ENCODE results near the gene ARHGAP26. TPM values are rescaled to one million over a fixed set of nuclear protein-coding genes. Genes with fewer than 3 reads are reported as not detected.

The ARHGAP26 gene
- total RNA-seq, 6 experiments from 2014 or later, result 6.7 to 14.5 (median 8.3) TPM

- TF ChIP-seq POLR2A (IDR thresholded peaks at IDR 0.05) (no peak), CTCF (IDR thresholded peaks at IDR 0.05) (no peak)
- ATAC-seq (no peak), DNase-seq (no peak)
- H3K27me3 ChIP-seq, result no peaks in the 10 kb centered on the region
- 83% methylated on average over 2 of the region's 4 CpGs for WGBS (ENCODE audit: insufficient coverage, low coverage, low lambda C conversion rate, missing lambda C conversion rate)
- H3K4me3 ChIP-seq, result no peak overlapping the region
- no peak overlapping the region for H3K27ac ChIP-seq
- H3K9me3 ChIP-seq, result no peaks in the 10 kb centered on the region
- H3K36me3 ChIP-seq, result no peaks in the 10 kb centered on the region
- peaks cover 0 to 2% (median 0%) of the 10 kb centered on the region in 4 donors for H3K4me1 ChIP-seq
- intact Hi-C loops (cut with DNase I), result no loop called here
These were observed 444.3 kb downstream of the ARHGAP26 start for GRCh38 chr5:143214458-143214857.

DNA sequence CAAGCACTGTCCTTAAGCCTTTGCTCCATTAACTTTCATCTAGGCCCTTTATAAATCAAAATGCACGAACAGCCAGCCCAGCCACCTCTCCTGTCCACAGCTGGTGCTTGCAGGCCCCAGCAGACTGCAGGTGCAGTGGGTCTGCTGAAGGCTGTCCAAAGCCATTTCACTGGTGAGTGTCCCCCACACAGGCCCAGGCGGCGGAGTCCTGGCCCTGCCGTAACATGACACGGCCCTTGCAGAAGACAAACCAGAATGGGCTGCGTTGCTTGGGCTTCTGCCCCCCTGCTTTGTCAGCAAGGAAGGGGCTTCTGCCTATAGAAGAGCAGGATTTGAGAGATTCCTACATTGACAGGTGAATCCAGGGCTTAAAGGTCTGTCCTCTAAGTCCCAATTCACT, 444.7 kb downstream of the ARHGAP26 start:
- DNase-seq (no peak), ATAC-seq (no peak)
- Histone ChIP-seq H3K27me3 (no peaks in the 10 kb centered on the region), H3K36me3 (no peaks in the 10 kb centered on the region), H3K4me3 (no peak overlapping the region), H3K4me1 (peaks cover 0 to 6% (median 0%) of the 10 kb centered on the region in 4 donors), H3K27ac (no peak overlapping the region), H3K9me3 (no peaks in the 10 kb centered on the region)
- TF ChIP-seq CTCF (IDR thresholded peaks at IDR 0.05), result no peak
- TF ChIP-seq POLR2A (IDR thresholded peaks at IDR 0.05), result no peak
- intact Hi-C loops (cut with DNase I), result no loop called here
- WGBS (ENCODE audit: insufficient coverage, low coverage, low lambda C conversion rate, missing lambda C conversion rate), result 43% methylated on average over 1 of the region's 6 CpGs

- Histone ChIP-seq H3K27me3 (no peaks in the 10 kb centered on the region), H3K27ac (no peak overlapping the region), H3K4me1 (peaks cover 0 to 11% (median 0%) of the 10 kb centered on the region in 4 donors), H3K9me3 (no peaks in the 10 kb centered on the region), H3K4me3 (no peak overlapping the region), H3K36me3 (no peaks in the 10 kb centered on the region)
- ATAC-seq, result no peak
- no peak for DNase-seq
- intact Hi-C loops (cut with DNase I), result no loop called here
- TF ChIP-seq POLR2A (IDR thresholded peaks at IDR 0.05) (no peak), CTCF (IDR thresholded peaks at IDR 0.05) (no peak)
- 89% methylated on average over 6 of the region's 6 CpGs for WGBS (ENCODE audit: insufficient coverage, low coverage, low lambda C conversion rate, missing lambda C conversion rate)
These were observed 445.5 kb downstream of the ARHGAP26 start for GRCh38 chr5:143215690-143216089.

DNA sequence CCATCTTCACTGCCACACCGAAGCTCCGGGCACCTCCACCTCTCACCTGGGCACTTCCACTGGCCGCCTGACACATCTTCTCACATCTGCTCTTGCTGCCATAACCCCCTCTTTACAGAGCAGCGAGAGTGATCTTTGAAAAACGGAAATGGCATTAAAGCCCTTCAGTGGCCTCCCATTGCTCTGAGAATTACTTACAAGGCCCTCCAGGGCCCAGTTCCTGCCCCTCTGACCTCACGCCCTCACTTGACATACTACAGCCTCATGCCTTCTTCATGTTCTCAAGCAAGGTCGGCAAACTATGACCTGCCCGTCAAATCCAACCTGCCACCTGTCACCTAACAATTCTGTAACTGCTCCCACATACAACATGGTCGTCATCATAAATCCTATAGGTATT, 446.0 kb downstream of the ARHGAP26 start:
- Histone ChIP-seq H3K9me3 (no peaks in the 10 kb centered on the region), H3K27me3 (no peaks in the 10 kb centered on the region), H3K4me1 (peaks cover 0 to 11% (median 0%) of the 10 kb centered on the region in 4 donors), H3K4me3 (no peak overlapping the region), H3K36me3 (no peaks in the 10 kb centered on the region), H3K27ac (no peak overlapping the region)
- DNase-seq (no peak), ATAC-seq (no peak)
- TF ChIP-seq POLR2A (IDR thresholded peaks at IDR 0.05) (no peak), CTCF (IDR thresholded peaks at IDR 0.05) (no peak)
- 87% methylated on average over 8 of the region's 9 CpGs for WGBS (ENCODE audit: insufficient coverage, low coverage, low lambda C conversion rate, missing lambda C conversion rate)
- intact Hi-C loops (cut with DNase I), result no loop called here
